Thoracic aorta (tissue), 2 donors: ENCODE measurements around the gene KRABD2.
"Not testable (repeated sequence)": the region's sequence is repeated elsewhere in the genome, so short reads cannot be mapped to it uniquely, and the experiment has no call there.

ENCODE experiments used
- ATAC-seq: fragments of 150-250 bp; one replicate; pipeline ENCODE4 v1.8.0; 2017; ENCODE audit warnings: low read depth; ENCODE audit not compliant: insufficient number of reproducible peaks, low FRiP score
- DNase-seq: peaks from one replicate; pipeline ENCODE4 v3.0.0-alpha.2; 2020; ENCODE audit warnings: low spot score
- H3K27ac ChIP-seq, 2 donors: fragments of 200-600 bp; sonication (generic); 1 replicate in 1 of 2; 2 replicates in 1 of 2; pipeline ENCODE4 v1.5.1; 2016; ENCODE audit warnings: mild to moderate bottlenecking in 2 of 2, moderate library complexity in 2 of 2
- H3K27me3 ChIP-seq: fragments of 200-600 bp; sonication (generic); replicated peaks from 2 replicates; pipeline ENCODE4 v1.6.0; 2016; ENCODE audit warnings: mild to moderate bottlenecking; ENCODE audit not compliant: insufficient read depth
- H3K36me3 ChIP-seq: fragments of 200-600 bp; sonication (generic); one replicate; pipeline ENCODE4 v1.5.1; 2016
- H3K4me1 ChIP-seq, 2 donors: fragments of 200-600 bp; sonication (generic); 1 replicate in 1 of 2; 2 replicates in 1 of 2; pipeline versions ENCODE4 v1.5.1 to v1.6.0; 2016; ENCODE audit warnings: low read depth in 2 of 2, mild to moderate bottlenecking in 1 of 2; ENCODE audit not compliant: control insufficient read depth in 1 of 2
- H3K4me3 ChIP-seq: fragments of 200-600 bp; sonication (generic); 2 replicates; pipeline ENCODE4 v1.5.1; 2016; ENCODE audit warnings: mild to moderate bottlenecking
- H3K9me3 ChIP-seq: fragments of 200-600 bp; sonication (generic); 2 replicates; pipeline ENCODE4 v1.5.1; 2016
- TF ChIP-seq, protein P1 (sequence below): fragments of 200-600 bp; sonication (generic); IDR thresholded peaks from one replicate; pipeline ENCODE4 v1.5.1; 2019; ENCODE audit warnings: antibody characterized with exemption

Gene KRABD2

DNA sequence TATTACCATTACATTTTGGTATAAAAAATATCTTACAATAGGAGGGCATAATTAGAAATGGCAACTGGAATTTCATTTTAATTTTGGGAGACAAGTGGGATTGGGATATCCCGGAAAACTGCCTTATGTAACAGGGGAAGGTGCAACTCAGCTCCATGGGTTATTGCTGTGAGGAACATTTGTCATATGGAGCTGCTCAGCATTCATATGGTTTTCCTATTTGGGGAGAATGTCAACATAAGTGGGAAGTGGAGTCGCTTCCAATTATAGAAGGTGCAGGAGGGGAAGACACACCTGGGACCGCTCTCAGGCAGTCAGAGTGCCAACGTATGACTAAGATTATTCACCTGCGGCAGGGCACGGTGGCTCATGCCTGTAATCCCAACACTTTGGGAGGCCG is 26.2 kb downstream of the KRABD2 start:
- Histone ChIP-seq H3K36me3 (no peaks in the 10 kb centered on the region), H3K4me1 (no peaks in the 10 kb centered on the region), H3K27ac (no peak overlapping the region), H3K4me3 (no peak overlapping the region), H3K9me3 (no peaks in the 10 kb centered on the region), H3K27me3 (no peaks in the 10 kb centered on the region)
- DNase-seq (no peak), ATAC-seq (no peak)
- TF ChIP-seq, protein P1, sequence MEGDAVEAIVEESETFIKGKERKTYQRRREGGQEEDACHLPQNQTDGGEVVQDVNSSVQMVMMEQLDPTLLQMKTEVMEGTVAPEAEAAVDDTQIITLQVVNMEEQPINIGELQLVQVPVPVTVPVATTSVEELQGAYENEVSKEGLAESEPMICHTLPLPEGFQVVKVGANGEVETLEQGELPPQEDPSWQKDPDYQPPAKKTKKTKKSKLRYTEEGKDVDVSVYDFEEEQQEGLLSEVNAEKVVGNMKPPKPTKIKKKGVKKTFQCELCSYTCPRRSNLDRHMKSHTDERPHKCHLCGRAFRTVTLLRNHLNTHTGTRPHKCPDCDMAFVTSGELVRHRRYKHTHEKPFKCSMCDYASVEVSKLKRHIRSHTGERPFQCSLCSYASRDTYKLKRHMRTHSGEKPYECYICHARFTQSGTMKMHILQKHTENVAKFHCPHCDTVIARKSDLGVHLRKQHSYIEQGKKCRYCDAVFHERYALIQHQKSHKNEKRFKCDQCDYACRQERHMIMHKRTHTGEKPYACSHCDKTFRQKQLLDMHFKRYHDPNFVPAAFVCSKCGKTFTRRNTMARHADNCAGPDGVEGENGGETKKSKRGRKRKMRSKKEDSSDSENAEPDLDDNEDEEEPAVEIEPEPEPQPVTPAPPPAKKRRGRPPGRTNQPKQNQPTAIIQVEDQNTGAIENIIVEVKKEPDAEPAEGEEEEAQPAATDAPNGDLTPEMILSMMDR: no peak

- not testable (repeated sequence) for H3K27me3 ChIP-seq, H3K4me1 ChIP-seq, H3K4me3 ChIP-seq, H3K27ac ChIP-seq, ATAC-seq, DNase-seq, H3K36me3 ChIP-seq, H3K9me3 ChIP-seq
Observed at GRCh38 chr17:8347001-8347400, 29.5 kb downstream of the KRABD2 start.

DNA sequence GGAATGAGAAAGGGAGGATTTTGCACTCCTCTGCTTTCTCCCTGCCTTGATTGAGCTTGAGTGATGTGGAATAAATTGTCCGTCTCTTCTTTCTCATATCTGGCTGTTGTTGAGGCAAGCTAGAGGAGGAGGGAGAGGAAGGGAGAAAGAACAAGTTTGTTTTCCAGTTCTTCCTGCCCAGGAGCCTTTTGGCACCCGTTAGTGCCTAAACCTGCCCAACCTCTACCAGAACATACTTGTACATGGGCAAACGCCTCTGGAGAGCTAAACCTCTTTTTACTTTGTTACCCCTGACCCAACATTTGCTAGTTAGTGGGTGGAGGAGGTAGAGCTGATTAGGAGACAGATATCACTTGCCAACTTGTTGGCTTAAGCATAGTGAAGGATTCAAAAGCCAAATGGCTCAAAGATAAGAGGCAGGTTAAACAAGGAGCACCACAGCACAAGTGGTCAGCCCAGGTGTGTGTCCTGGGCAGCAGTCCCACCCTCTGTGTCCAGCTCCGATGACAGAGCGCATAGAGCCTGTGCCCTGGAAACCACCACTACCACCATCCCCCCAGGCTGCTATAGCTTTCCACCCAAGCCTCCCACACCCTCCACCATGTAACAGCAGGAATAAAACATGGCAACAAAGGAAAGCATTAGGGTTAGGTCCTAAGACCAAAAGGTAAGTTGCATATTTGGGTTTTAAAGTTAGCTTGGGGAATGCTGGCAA is 30.4 kb downstream of the KRABD2 start:
- H3K27ac ChIP-seq: no peak overlapping the region
- DNase-seq (no peak), ATAC-seq (no peak)
- no peaks in the 10 kb centered on the region for H3K36me3 ChIP-seq
- H3K4me1 ChIP-seq: no peaks in the 10 kb centered on the region
- no peaks in the 10 kb centered on the region for H3K9me3 ChIP-seq
- TF ChIP-seq, protein P1: no peak
- H3K27me3 ChIP-seq: no peaks in the 10 kb centered on the region
- H3K4me3 ChIP-seq: no peak overlapping the region

- Histone ChIP-seq H3K4me1 (no peaks in the 10 kb centered on the region), H3K9me3 (no peaks in the 10 kb centered on the region), H3K27ac (no peak overlapping the region), H3K4me3 (no peak overlapping the region), H3K27me3 (no peaks in the 10 kb centered on the region), H3K36me3 (no peaks in the 10 kb centered on the region)
- ATAC-seq (no peak), DNase-seq (no peak)
- TF ChIP-seq, protein P1: no peak
Observed at GRCh38 chr17:8345052-8345690, 31.3 kb downstream of the KRABD2 start.

DNA sequence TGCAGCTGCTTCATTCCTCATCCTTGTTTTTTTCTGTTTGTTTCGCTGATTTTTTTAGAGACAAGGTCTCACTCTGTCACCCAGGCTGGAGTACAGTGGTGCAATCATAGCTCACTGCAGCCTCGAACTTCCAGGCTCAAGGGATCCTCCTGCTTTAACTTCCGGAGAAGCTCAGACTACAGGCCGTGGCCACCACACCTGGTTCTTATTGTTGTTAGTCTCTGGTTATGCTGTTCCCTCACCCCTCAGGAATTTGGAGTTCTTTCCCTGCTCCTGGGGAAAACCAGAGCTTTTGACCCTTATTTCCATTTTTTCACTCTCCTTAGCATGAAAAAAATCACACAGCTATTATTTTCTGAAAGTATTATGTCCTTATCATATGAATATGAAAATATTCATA is 35.0 kb downstream of the KRABD2 start:
- no peak for ATAC-seq
- Histone ChIP-seq H3K27me3 (no peaks in the 10 kb centered on the region), H3K9me3 (no peaks in the 10 kb centered on the region), H3K4me1 (no peaks in the 10 kb centered on the region), H3K27ac (no peak overlapping the region), H3K36me3 (no peaks in the 10 kb centered on the region), H3K4me3 (no peak overlapping the region)
- no peak for DNase-seq
- TF ChIP-seq, protein P1: no peak
